RCC 7860 (cell line): Measurements from ENCODE around the gene SEMA6D.
"Not testable (repeated sequence)": the region's sequence is repeated elsewhere in the genome, so short reads cannot be mapped to it uniquely, and the experiment has no call there.

ENCODE experiments used
- DNase-seq: peaks from one replicate; pipeline ENCODE4 v3.0.0-alpha.2; 2015; ENCODE audit warnings: low spot score
- FAIRE-seq: peaks from 2 replicates; lab custom pipeline; 2012; peaks lifted over from hg19 to GRCh38; lab: Jason Lieb, UNC

The SEMA6D gene

DNA sequence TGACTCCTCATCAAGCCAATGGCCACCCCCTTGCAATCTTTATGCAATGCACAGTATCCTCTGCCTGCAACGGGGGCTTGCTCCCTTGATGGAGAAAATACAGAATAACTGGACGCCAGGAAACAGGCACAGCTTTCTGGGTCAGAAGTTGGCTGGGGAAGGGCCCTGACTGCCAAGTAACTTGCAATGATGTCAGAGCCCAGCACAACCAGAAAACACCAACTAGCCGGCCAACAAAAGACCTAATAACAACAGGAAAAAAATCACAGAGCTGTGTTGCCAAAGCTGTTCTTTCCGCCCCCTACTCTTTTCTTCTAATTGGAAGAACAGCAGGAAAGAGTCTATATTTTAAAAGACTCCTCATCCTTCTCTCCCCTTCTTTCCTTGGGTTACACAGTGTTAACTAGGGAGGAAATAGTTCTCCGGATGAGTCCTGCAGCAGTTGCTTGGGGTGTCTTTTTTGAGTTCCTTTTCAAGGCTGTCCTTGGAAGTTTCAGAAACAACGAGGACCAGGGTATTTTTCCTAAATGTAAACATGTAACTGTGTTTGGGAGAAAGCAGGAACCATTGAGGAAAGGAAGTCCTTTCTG lies 1.4 kb upstream of the SEMA6D start:
- DNase-seq (no peak), FAIRE-seq (no peak)

DNA sequence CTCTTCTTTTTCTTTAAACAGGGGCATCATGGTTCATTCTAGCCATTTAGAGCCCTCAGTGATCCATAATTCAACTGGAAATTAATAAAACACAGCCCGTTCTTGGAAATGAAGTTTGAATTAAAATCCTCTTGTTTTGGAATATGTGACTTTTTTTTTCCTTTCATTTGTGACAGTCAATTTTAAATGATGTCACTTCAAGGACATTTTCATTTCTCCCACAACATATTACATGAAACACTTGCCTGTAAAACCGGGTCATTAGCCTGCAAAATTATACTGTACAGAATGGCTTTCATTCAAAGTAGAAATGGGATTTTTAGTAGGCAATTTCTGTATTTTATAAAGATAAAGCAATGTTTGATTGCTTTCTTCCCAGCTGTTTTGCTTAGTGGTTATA lies 789 bp upstream of the SEMA6D start:
- no peak for DNase-seq
- FAIRE-seq = no peak

DNA sequence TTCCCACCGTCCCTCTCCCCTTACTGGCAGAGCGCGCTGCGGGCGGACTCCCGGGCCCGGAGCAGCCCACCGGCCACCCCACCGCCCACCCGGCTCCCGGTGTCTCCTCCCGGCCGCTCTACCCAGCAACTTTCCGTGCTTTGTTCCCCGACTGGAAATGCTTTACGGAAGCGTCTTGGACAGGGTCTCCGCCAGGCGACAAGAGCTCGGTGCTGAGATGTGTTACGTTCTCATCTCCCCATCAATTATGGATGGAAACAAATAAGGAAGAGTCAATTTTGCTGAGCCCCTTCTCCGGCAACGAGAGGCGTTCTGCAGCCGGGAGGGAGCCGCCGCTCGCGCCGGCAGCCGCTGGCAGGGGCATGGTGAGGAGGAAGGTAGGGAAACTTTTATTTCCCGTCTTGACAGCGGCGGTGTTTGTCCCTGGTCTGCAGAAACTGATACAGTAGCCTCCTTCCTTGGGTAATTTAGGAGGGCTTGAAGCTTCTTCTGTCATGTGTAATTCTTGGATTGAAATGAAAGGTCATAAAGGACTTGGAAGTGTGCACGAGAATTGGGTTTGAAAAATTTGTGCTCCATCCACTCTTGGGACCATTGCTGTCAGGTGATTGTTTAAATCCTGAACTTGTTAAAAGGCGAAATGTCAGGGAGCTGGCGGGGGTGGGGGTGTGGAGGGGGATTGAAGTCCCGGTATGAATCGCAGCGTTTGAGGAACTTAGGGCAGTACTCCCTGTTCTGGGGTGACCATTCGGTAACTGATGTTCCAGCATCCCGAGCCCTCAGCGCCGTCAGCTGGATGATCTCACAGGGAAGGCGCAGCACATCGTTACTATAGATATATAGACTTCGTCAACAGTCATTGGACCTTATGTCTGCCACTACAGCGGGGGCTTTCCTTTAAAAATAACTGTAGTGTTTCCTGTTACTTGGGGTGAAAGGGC lies 1.5 kb downstream of the SEMA6D start:
- FAIRE-seq = no peak
- DNase-seq = no peak

DNA sequence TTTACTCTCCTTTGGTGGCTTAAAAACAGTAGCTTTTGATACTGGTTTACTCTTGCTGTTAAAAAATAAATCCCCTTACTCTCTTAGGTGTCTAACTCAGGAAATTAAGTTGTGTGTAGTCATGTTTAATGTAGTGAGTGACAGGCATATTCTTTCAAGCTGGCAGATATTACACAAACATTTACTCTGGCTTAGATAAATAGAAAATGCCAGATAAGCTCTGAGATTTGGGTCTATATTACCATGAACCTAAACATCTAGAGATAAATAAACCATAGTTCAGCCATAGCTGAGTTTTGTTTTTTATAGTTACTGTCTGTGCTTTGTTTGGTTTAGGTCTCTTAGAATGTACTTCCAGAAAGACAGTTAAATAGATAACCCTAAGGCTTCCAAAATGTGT lies 2.4 kb downstream of the SEMA6D start:
- FAIRE-seq = no peak
- no peak for DNase-seq

DNA sequence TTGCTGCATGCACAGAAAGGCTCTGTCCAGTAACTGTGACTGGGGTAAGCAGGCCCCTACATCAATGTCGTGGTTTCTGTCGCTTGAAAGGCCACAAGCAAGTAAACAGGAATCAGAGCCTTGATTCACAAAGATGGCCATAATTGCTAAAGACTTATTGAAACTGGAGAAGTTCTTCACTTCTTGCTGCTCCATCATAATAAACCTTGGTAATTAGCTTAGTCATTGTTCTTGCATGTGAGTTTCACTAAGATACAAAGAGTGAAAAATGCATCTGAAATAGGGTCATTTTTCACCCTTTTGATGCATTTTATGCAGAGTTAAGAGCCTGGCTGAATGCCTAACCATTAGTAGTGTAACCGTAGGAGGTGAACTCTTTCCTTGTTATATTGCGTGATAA lies 3.2 kb downstream of the SEMA6D start:
- DNase-seq = no peak
- FAIRE-seq = no peak

DNA sequence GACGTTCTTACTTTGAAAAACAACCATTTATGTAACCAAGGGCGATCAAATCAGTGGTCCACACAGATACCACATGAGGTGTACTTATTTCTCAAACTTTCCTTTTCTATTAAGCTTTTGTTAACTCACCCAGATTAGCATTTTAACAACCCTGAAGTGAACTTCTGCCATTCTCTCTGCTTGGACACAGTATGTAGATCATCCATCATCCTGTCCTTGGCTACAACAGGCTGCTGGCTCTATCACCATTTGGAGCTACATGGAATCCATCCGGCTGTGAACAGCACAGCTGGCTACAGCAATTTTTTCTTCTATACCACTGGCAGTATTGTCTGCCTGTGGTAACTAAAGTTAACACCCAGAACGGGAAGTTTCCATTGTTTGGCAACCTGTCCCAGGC lies 4.4 kb downstream of the SEMA6D start:
- no peak for FAIRE-seq
- DNase-seq = no peak

DNA sequence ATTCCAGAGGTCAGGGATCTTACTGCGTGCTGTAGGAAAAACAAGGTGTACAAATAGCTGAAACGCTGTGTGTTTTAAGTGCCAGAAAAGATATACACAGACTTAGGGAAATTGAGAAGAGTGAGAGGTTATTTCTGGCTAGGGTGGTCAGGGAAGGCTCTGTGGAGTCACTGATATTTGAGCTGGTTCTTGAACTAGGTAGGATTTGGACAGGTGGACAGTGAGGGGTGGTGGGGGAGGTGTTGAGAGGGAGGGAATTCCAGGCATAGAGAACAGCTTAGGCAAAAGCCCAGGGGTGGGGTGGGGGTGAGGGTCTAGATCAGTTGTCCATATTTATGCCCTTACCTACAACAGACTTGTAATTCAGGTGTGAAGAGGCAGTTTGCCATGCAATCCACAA lies 7.0 kb downstream of the SEMA6D start:
- FAIRE-seq (no peak), DNase-seq (no peak)

DNA sequence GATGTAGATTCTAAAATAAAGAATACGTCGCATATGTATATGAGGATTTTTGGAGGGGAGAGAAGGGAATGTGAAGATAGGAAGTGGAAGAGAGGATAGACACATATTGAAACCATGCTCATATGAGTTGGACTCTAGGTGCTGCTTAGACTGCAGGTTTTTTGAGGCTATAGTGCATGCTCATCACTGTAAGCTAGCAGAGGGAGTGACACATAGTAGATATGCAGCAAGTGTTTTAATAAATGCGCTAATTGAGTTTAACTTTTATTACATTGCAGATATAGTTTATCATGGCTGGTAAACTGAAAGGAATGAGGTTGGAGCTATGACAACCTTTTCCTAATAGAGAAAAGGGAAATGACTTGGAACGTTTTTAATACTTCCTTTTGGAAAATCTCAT lies 7.7 kb downstream of the SEMA6D start:
- DNase-seq = no peak
- no peak for FAIRE-seq

DNA sequence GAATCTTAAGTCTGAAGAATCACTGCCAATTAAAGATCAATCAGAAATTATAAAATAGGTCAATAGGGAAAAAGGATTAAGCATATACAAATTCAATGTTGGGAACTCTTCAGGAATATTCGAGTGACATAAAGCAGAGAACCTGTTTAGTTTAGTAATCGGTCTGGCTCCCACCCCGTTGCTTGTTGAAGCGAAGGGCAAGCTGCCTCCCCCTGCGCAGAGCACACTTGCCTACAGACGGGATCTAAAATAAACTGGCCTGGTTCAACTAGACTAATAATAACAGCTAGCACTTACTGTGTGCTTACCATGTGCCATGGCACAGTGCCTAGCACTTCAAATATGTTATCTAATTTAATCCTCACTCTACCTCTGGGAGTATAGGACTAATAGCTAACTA lies 8.6 kb downstream of the SEMA6D start:
- FAIRE-seq = no peak
- no peak for DNase-seq

DNA sequence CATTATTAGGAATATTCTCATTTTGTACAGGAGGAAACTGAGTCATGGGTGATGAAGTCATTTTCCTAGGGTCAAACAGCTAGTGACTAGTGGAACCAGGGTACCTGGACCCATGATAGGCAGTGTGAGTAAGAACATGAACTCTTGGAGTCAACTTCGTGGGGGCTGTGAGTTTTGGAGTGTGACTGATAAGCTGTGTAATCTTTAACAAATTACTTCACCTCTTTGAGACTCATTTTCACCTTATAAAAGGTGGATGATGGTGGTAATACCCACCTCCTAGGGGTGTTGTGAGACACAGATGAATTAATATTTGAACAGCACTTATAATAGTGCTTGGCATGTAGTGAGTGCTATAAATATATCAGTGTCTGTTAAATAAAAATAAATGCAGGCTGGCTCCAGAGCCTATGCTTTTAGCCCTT lies 9.1 kb downstream of the SEMA6D start:
- FAIRE-seq (peak; percentile 98), DNase-seq (peak; percentile 90)

DNA sequence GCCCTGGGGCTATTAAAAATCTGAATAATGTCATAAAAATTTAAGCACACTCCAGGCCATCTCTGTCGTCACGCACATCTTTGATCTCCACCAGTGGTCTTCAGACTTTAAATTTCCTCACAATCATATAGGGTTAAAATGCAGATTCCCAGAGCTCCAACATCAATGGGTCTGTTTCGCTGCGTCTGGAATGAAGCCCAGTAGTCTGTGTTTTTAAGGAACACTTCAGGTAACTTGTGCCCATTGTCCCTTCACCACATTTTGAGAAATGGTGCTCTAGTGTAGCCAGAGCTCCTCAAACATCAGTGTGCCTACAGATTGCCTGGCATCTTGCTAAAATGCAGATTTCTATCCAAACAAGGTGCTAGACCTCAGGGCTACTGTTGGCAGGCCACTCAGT lies 9.8 kb downstream of the SEMA6D start:
- DNase-seq (no peak), FAIRE-seq (no peak)

DNA sequence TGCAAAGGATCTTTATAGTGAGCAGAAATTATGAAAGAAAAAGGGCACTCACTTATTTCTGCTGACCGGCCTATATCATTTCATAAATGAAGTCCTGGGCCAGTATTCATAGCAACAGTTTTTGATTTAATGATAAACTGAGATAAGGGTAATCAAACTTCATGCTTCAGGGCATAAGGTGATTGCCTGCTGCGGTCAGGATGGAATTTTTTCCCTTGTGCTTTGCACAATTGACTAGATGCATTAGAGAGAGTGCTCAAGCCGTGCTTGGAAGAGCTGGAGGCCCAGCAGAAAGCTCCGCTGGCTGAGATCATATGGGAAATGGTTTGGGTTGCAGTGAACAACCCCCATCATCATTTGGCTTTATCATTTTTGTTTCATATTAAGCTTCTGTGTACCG lies 10.4 kb downstream of the SEMA6D start:
- DNase-seq (peak; percentile 76), FAIRE-seq (peak; percentile 93)

DNA sequence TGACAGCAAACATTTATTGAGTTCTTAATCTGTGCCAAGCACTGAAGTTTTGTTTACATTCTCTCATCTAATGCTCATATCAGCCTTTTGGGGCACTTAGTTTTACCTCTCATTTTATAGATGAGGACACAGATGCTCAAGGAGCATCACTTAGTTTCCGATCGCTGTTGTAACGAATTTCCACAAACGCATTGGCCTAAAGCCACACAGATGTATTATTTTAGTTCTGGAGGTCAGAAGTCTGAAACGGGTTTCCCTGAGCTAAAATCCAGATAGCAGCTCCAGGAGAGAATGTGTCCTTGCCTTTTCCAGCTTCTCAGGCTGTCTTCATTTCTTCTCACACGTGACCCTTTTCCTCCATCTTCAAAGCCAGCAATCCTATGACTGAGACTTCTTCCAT lies 11.1 kb downstream of the SEMA6D start:
- FAIRE-seq = no peak
- DNase-seq = no peak

DNA sequence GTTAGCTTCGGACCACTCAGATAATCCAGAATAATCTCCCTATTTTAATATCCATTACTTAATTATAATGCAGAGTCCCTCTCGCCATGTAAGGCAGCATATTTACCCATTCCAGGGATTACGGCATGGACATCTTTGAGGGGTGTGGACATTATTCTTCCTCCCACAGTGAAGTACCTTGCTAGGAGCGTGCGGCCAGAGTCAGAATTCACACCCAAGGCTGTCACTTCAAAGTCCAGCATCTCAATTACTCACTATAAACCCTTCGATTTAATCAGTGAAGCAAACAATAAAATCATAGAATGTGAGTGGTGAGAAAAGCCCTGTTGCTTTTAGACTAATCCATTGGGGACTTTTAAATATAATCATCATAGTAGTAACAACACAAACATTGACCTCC lies 11.6 kb downstream of the SEMA6D start:
- DNase-seq (no peak), FAIRE-seq (no peak)

DNA sequence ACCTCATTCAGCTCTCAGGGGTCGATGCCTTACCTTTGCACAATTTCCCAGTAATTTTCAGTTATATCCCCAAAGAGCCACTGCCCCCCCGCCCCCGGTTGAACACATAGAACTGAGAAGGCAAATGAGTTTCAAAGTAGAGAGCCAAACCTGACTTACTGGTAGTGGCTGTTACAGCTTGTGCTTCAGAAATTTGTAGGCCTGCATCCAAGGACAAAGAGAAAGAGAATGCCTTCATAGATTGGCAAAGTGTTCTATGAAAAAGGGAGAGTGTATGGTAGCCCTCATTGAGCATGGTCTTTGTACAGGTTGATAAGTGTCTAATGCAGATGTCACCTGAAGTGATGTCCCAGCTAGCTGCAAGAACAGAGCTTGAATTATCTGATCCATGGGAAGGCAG lies 13.9 kb downstream of the SEMA6D start:
- DNase-seq (no peak), FAIRE-seq (no peak)

DNA sequence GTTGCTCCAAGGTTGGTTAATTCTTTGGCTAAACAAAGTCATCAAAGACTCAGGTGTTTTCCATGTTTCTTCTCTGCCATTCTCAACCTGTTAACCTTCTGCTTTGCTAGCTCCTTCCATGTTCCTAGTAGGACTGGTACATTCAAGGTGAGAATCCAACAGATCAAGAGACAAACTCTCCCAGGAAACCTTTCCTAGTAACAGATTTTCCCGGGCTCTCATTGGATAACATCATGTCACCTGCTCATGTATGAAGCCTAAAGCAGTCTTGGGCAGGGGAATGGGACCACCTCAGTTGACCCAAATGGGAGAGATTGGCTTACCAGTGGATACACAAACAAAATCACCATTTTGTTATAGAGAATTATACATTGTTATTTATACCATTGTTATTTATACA lies 14.9 kb downstream of the SEMA6D start:
- no peak for FAIRE-seq

DNA sequence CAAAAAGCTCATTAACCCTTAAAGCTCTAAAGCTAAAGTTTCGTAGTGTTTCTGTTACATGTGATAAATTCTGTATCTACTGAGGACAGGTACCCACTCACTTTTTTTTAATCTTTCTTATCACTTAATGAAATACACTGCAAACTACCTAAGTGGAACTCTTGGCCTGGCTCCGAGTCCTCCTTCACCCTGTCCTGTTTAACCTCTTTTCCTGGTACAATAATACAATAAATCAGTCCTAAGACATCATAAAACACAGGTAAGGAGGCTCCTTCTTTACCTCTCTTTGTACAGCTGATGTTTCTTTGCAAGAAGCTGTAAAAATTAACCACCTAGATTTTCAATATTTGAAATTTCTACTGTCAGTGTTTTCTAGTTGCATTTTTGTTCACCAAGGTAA lies 15.8 kb downstream of the SEMA6D start:
- no peak for DNase-seq

More for the DNA sequence above, 14.9 kb downstream of the SEMA6D start:
- DNase-seq = no peak

DNA sequence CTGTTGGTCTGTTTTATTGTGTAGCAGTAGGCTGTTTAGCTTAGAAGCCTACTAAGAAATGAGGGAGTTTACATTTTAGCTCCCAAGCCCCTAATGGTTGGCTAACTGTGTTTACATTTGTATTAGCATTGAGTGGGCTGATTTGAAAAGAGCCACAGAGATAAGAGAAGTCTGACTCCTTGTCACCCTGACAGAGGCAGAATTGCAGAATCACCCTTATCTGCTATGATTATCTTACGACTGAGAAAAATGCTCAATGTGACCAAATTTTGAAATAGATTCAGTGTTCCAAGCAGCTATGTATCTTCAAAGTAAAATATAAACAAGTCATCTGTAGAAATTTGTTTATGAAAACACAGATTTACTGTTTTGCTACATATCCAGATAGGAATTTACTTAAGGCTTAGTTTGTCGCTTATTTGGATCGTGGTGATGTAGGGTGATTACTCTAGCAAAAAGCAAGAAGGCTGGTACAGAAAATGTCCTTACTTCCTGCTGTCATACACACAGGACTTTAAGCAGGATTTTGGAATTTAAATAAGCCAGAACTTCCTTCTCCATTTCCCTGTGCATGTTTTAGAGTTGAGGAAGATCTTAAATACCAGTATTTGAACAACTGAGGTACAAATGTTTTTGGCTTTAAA lies 19.0 kb downstream of the SEMA6D start:
- DNase-seq (no peak), FAIRE-seq (no peak)

More for the DNA sequence above, 15.8 kb downstream of the SEMA6D start:
- FAIRE-seq = no peak

DNA sequence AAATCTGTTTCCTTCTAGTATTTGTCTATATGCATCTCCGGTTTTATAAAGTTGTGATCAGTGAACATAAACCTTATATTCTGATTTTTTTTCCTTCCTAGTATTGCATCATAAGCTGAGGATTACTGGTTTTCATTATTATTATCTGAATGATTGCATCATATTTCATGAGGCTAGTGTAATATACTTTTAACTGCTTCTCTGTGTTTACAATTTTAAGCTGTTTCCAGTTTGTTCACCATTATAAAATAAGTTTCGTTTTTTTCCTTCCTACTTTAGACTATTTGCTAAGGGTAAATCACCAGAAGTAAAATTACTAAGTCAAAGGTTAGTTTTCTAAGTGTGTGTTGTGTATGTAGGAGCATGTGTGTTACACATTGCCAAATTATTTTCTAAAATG lies 20.2 kb downstream of the SEMA6D start:
- FAIRE-seq = no peak
- DNase-seq = no peak

DNA sequence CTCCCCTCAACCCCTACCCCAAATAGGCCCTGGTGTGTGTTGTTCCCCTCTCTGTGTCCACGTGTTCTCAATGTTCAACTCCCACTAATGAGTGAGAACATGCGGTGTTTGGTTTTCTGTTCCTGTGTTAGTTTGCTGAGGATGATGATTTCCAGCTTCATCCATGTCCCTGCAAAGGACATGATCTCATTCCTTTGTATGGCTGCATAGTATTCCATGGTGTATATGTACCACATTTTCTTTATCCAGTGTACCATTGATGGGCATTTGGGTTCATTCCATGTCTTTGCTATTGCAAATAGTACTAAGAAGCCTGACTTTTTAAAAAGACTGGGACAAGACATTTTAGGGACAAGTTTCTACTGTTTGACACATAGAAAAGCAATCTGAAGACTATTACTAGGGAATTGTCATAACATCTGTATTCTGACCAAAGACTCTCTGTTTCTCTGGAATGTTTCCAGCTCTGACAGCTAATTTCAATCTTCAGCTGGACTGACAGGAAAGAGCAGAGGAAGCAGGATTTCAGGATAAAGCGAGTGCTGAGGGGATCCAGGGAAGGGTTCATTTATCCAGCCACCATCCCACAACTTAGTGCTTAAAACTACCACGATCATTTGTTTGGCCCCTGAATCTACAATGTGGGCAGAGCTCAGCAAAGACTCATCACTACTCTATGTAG lies 21.0 kb downstream of the SEMA6D start:
- not testable (repeated sequence) for FAIRE-seq, DNase-seq

DNA sequence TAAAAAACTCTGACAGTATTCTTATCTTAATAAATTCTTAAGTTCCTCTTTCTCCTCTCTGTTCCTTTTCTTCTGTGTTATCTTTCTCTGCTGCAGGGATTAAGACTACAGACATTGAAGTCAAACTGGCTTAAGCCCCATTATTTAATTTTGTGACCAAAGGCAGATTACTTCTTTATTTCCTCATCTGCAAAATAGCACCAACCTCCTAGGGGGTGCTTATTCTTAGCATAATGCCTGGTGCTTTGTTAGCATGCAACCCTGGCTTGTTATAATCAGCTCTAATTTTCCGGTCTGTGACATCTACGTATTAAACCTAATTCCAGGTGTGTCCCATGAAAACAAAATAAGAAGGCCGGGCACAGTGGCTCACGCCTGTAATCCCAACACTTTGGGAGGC lies 23.8 kb downstream of the SEMA6D start:
- DNase-seq (no peak), FAIRE-seq (no peak)
